SK-N-SH treated with all-trans-retinoic acid at 6 μM for 48 hours (cell line): ENCODE data around the gene PHF1.

Source experiments
- CREB5 ChIP-seq: fragments of 250-450 bp; sonication (Bioruptor Pico); IDR thresholded peaks from 2 replicates; pipeline ENCODE4 v1.5.1; 2020; ENCODE audit warnings: low read depth, mild to moderate bottlenecking, moderate library complexity
- ISL1 ChIP-seq: fragments of 250-450 bp; sonication (Bioruptor Pico); IDR thresholded peaks from 2 replicates; pipeline ENCODE4 v2.1.2; 2022; ENCODE audit warnings: mild to moderate bottlenecking, moderate library complexity

- TF ChIP-seq CREB5, result no peak
- no peak for TF ChIP-seq ISL1
These were observed 30.0 kb downstream of the PHF1 start for GRCh38 chr6:33440649-33441309.
